Endothelial cell (in vitro differentiated cells): ENCODE data around the gene LGALS12. TPM values are rescaled to one million over a fixed set of nuclear protein-coding genes. Genes with fewer than 3 reads are reported as not detected.

Source experiments
- DNase-seq: peaks from one replicate; pipeline ENCODE4 v3.0.0; 2021; ENCODE audit warnings: low spot score
- H3K27ac Mint-ChIP-seq: one replicate; pipeline ENCODE4 v1.8.0; 2021; ENCODE audit warnings: mixed read lengths, inconsistent platforms; ENCODE audit not compliant: unreplicated experiment
- H3K27me3 Mint-ChIP-seq: one replicate; pipeline ENCODE4 v1.8.0; 2021; ENCODE audit warnings: mild to moderate bottlenecking, moderate library complexity, mixed read lengths, inconsistent platforms; ENCODE audit not compliant: unreplicated experiment
- H3K36me3 Mint-ChIP-seq: one replicate; pipeline ENCODE4 v1.8.0; 2021; ENCODE audit warnings: mild to moderate bottlenecking, low read depth, mixed read lengths, inconsistent platforms; ENCODE audit not compliant: unreplicated experiment
- H3K4me1 Mint-ChIP-seq: one replicate; pipeline ENCODE4 v1.8.0; 2021; ENCODE audit warnings: mild to moderate bottlenecking, mixed read lengths, inconsistent platforms; ENCODE audit not compliant: unreplicated experiment
- H3K4me3 Mint-ChIP-seq: one replicate; pipeline ENCODE4 v1.8.0; 2021; ENCODE audit warnings: mild to moderate bottlenecking, mixed read lengths, inconsistent platforms; ENCODE audit not compliant: unreplicated experiment
- H3K9me3 Mint-ChIP-seq: one replicate; pipeline ENCODE4 v1.8.0; 2021; ENCODE audit warnings: mixed read lengths, inconsistent platforms; ENCODE audit not compliant: unreplicated experiment
- CTCF ChIP-seq: fragments of 200-600 bp; sonication (generic); IDR thresholded peaks from one replicate; pipeline ENCODE4 v1.5.0; 2021; ENCODE audit warnings: antibody characterized with exemption; ENCODE audit not compliant: unreplicated experiment
- total RNA-seq: library from RNA; stranded (reverse); fragmentation: NEBNext Ultra II Directional; extraction: Animal tissue kit (Norgen Biotek cat#: 25700); gene quantifications from one replicate; pipeline ENCODE4 v1.2.1, GENCODE V29; 2021; ENCODE audit not compliant: unreplicated experiment

LGALS12 gene
- total RNA-seq, 1 donor from 2014 or later = 0.67 TPM

- Mint-ChIP-seq H3K9me3 (no peaks in the 10 kb centered on the region), H3K4me3 (no peak overlapping the region), H3K4me1 (peaks cover 14% of the 10 kb centered on the region), H3K27ac (no peak overlapping the region), H3K36me3 (no peaks in the 10 kb centered on the region), H3K27me3 (peaks cover 3% of the 10 kb centered on the region)
- no peak for DNase-seq
- no peak for TF ChIP-seq CTCF
Measured at GRCh38 chr11:63492441-63492840, 13.4 kb upstream of the LGALS12 start.

- Mint-ChIP-seq H3K27ac (no peak overlapping the region), H3K9me3 (no peaks in the 10 kb centered on the region), H3K4me3 (no peak overlapping the region), H3K27me3 (peaks cover 3% of the 10 kb centered on the region), H3K36me3 (no peaks in the 10 kb centered on the region), H3K4me1 (peaks cover 14% of the 10 kb centered on the region)
- DNase-seq = no peak
- no peak for TF ChIP-seq CTCF
Measured at GRCh38 chr11:63493127-63493526, 12.8 kb upstream of the LGALS12 start.

- Mint-ChIP-seq H3K4me3 (no peak overlapping the region), H3K9me3 (peaks cover 4% of the 10 kb centered on the region), H3K27me3 (peaks cover 2% of the 10 kb centered on the region), H3K36me3 (peaks cover 4% of the 10 kb centered on the region), H3K4me1 (peaks cover 9% of the 10 kb centered on the region), H3K27ac (no peak overlapping the region)
- no peak for DNase-seq
- TF ChIP-seq CTCF = no peak
Measured at GRCh38 chr11:63494975-63495374, 10.9 kb upstream of the LGALS12 start.

GRCh38 chr11:63499874-63500273 is 6.0 kb upstream of the LGALS12 start:
- Mint-ChIP-seq H3K4me1 (peaks cover 16% of the 10 kb centered on the region), H3K36me3 (peaks cover 15% of the 10 kb centered on the region), H3K4me3 (no peak overlapping the region), H3K27ac (no peak overlapping the region), H3K9me3 (peaks cover 13% of the 10 kb centered on the region), H3K27me3 (peaks cover 5% of the 10 kb centered on the region)
- DNase-seq = no peak
- TF ChIP-seq CTCF = no peak

GRCh38 chr11:63501236-63501635 is 4.6 kb upstream of the LGALS12 start:
- DNase-seq = no peak
- peaks cover 16% of the 10 kb centered on the region for H3K4me1 Mint-ChIP-seq

More at GRCh38 chr11:63501236-63501635, 4.6 kb upstream of the LGALS12 start:
- no peak for TF ChIP-seq CTCF
- Mint-ChIP-seq H3K4me3 (no peak overlapping the region), H3K27me3 (peaks cover 5% of the 10 kb centered on the region), H3K9me3 (peaks cover 13% of the 10 kb centered on the region), H3K27ac (no peak overlapping the region), H3K36me3 (peaks cover 15% of the 10 kb centered on the region)
